Measurements from ENCODE around the gene FZD4.

GRCh38 chr11:86934926-86935579 lies 20.1 kb downstream of the FZD4 start:
- TF ChIP-seq CTCF (conservative IDR thresholded peaks at IDR 0.05) (no peak), EZH2 (IDR thresholded peaks at IDR 0.05; ENCODE audit: low read depth) (no peak)
